ENCODE results near the gene RBM28.
"Not testable (repeated sequence)": the region's sequence is repeated elsewhere in the genome, so short reads cannot be mapped to it uniquely, and the experiment has no call there.

RBM28 gene

DNA sequence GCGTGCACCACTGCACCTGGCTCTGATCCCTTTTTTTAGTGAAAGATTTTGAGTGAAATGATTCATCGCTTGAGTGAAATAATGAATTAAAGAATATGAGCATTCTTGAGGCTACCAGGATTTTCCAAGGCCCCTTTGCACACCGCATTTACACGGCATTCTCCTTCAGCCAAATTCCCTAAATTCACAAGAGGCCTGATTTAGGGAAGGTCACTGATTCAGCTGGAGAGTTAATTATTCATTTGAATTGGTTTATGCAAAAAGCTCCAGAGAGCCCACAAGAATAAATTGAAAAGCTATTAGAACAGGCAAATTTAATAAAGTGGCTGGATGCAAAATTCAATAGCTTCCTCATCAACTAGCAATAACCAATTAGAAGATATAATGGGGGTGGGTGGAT, 56.2 kb downstream of the RBM28 start:
- DNase-seq (ENCODE audit: low read depth): no peak

DNA sequence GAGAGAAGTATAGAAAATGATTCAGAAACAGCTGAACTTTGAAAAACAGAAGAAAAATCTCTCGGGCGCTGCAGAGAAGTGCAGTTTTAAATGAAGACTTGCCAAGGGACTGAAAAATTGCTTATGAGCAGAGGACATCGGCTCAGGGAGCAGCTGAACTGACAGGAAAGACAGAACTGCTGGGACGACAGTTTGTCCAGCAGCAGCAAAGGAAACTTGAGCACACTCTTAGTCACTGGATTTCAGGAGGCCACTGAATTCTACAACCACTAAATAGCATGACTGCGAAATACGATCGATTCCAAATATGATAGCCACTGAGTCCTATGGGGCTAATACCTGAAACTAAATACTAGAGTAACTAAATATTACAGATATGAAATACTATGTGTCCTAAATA, 59.6 kb downstream of the RBM28 start:
- no peak for DNase-seq (ENCODE audit: low read depth)

DNA sequence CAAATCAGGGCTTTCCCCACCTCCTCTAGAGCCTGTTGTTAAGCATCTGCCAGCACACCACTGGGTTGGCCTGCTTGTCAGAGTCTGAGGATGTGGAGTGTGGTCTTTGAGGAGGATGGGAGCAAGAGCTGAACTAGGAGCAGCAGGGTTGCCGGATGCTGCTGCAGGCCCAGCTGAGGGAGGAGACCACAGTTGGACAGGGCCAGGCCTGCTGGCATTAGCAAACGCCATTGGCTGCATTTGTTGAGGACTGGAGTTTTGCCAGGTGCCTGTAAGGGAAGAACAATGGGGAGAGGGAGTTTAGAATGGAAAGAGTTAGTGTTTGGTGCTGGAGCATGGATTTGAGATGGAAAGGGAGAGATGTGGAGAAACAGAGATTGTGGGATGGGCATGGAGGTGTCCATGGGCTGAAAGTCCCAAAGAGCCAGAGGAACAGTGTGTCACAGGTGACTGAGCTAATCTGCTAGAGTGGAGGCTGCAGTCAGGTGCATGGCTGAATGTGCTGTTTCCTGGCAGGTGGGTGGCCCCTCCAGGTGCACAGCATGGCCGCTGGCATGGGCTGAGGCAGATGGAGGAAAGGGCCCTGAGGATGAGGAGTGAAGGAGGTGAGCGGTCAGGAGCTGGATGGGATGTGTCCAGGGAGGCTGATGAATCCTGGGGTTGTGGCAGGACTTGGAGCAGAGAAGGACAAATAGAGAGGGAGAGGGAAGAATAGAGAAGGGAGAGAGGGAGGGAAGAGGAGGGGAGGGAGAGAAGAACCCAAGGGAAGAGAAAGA, 61.9 kb downstream of the RBM28 start:
- no peak for DNase-seq (ENCODE audit: low read depth)

DNA sequence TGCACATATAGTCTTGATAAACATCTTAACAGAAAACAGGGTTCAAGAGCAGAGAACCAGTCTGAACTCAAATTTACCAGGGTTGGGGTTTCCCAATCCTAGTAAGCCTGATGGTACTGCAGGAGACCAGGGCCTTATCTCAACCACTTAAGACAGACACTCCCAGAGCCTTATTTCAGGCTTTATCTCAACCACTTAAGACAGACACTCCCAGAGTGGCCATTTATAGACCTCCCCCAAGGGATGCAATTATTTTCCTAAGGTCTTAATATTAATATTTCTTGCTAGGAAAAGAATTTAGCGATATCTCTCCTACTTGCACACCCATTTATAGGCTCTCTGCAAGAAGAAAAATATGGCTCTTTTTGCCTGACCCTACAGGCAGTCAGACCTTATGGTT, 63.3 kb downstream of the RBM28 start:
- not testable (repeated sequence) for DNase-seq (ENCODE audit: low read depth)

DNA sequence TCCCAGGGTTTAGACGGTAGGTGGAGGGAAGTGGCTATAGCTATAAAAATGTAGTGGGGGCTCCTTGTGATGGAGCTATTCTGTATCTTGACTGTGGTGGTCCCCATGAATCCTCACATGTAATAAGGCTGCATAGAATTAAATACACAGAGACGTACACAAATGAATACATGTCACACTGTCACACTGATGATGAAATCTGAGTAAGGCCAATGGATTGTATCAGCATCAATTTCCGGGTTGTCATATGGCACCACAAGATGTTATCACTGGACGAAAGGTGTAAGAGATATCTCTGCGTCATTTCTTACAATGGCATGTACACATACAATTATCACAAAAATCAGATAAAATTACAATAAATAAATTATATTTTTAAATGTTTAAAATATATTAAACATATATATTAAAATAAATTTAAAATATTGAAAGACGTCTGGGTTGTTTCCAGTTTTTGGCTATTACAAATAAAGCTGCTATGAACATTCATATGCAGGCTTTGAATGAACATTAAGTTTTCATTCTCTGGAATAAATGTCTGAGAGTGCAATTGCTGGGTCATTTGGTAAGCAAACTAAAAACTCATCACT, 64.5 kb downstream of the RBM28 start:
- DNase-seq (ENCODE audit: low read depth): no peak

- no peak for DNase-seq (ENCODE audit: low read depth)
Measured at GRCh38 chr7:128278366-128278765, 65.3 kb downstream of the RBM28 start.

DNA sequence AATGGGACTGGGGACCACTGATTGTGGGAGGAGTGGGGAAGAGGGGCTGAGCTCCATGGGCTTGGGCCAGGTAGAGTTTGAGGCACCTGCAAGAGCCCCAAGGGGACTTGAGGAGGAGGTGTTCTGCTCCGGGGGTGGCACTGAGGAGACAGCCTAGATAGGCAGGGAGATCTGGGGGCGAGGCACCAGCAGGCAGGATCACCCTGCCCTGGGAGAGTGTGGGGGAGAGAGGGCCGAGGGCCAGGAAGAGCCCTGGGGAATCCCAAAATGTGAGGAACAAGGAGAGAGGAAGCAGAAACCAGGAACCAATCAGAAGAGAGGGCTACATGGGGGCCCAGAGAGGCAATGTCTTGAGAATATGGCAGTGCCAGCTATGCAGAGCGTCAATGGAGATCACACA, 68.0 kb downstream of the RBM28 start:
- no peak for DNase-seq (ENCODE audit: low read depth)

- no peak for DNase-seq (ENCODE audit: low read depth)
Measured at GRCh38 chr7:128274884-128275603, 68.7 kb downstream of the RBM28 start.

DNA sequence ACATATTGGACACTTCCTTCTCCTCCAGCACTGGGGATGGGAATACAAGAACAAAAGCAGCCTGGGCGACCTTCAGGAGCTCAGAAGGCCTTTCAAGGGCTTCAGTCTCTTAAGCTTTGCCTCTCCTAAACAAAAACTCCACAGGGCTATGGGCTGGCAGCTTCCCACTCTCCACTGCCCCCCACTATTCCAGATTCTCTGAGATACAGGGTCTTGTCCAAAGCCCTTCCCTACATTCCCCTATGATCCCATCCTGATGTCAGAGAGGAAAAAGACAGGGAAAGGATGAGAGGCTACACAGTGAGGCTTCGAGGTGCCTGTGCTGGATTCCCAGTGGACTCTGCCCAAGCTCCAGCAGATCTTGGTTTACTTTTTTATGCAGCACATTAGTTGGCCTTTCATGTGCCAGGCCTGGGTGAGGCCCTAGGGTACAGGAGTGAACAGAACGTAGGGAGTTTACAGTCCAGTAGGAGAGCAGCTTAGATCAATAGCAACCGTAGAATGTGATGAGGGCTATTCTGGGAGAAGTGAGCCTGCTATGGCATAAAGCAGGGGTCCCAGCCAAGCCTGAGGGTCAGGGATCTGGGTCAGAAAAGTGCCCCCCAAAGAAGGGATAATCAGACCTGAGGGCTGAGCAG, 69.3 kb downstream of the RBM28 start:
- no peak for DNase-seq (ENCODE audit: low read depth)

DNA sequence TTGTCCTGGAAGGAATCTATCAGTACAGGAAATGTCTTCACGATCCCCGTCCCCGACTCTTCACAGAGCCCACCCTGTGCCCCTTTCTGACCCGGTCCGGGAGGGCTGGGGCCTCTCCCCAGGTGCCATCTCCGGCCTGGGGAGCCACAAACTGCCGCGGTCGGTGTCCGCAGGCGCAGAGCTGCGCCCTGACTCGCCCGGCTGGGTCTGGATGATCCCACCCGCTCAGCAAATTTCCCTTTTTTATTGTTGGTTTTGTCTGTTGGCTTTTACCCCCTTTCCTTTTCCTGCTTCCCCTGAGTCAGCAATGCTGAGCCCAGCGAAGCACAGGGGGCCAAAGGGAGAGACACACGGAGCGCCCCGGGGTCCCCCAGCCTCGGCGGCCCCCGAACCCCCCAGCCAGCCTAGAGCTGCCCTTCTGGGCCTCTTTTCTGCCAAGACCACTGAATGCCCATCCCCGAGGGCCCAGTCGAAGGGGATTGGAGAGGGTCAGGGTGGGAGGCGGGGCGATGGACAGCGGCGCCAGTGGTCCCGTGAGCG, 71.7 kb downstream of the RBM28 start:
- no peak for DNase-seq (ENCODE audit: low read depth)

- no peak for DNase-seq (ENCODE audit: low read depth)
Measured at GRCh38 chr7:128271471-128271941, 72.2 kb downstream of the RBM28 start.

- DNase-seq (ENCODE audit: low read depth): no peak
Measured at GRCh38 chr7:128270826-128271272, 72.9 kb downstream of the RBM28 start.

GRCh38 chr7:128268233-128268632, 75.5 kb downstream of the RBM28 start:
- no peak for DNase-seq (ENCODE audit: low read depth)

GRCh38 chr7:128267595-128267924, 76.1 kb downstream of the RBM28 start:
- DNase-seq (ENCODE audit: low read depth): no peak

DNA sequence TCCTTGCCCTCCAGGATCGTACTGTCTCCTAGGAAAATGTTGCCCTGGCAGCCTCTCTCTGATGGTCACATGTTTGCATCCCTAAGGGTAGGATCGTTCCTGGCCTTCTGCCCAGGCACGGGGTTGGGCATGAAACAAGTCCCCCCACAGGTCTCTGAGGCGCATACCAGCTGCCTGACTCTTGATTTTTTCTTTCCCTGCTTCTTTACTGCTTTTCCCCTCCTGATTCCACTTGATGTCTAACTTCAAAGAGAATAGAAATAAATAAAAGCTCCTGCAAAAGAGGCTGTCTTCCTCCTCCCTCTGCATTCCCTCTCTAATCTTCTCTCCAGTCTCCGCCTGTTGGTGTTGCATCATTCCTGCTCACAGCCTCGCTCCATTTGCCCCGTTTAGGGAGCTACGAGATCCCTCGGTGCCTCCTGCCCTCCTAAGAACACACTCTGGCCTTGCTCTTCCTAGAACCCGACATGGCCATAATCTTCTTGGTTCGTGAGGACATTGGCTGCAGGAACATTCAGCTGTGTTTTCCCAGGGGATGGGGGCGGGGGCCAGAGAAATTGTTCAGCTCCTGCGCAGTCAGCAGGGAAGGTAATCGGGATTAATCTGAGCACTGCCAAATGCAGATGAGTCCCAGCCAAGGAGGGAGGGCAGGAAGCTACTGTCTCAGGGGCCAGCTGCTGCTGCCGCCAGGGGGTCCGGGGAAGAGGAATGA, 76.7 kb downstream of the RBM28 start:
- DNase-seq (ENCODE audit: low read depth): no peak

- DNase-seq (ENCODE audit: low read depth): no peak
Measured at GRCh38 chr7:128266529-128266882, 77.2 kb downstream of the RBM28 start.

GRCh38 chr7:128265906-128266300, 77.8 kb downstream of the RBM28 start:
- DNase-seq (ENCODE audit: low read depth): no peak

GRCh38 chr7:128265156-128265905, 78.4 kb downstream of the RBM28 start:
- no peak for DNase-seq (ENCODE audit: low read depth)

DNA sequence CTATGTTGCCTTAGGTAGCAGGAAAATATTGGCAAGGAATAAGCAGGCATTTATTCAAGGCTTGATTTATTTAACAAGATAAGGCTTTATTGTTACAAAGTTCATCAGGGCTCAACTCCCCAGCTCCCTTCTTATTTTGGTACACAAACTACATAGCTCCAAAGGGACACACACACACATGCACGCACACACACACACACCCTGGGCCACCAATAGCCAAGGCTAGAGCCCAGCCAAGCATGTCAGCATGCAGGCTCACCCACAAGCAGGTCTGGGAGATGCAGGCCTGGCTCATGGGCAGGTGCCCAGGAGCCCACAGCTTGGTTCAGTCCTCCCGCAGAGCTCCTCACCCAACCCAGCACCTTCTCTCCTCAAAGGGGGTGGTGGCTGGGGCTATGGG, 79.2 kb downstream of the RBM28 start:
- DNase-seq (ENCODE audit: low read depth): no peak

DNA sequence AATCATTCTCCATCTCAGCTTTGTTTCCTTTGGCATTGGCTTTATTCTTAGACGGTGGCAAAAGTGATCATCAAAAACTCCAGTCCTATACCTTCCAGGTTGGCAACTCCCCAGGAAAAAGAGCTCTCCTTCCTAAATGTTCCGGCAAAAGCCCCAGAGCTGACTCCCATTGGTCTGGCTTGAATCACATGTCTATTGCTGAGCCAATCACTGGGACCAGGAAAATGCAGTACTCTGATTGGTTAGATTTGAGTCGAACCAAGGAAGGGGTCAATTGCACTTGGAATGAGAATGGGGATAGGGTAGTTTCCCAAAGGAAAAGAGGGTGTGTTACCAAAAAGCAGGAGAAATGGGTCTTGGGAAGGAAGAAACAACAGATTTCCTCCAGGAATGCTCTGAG, 80.3 kb downstream of the RBM28 start:
- no peak for DNase-seq (ENCODE audit: low read depth)
